GM10266 (cell line): ENCODE measurements around the gene UMPS.
"Not testable (repeated sequence)": the region's sequence is repeated elsewhere in the genome, so short reads cannot be mapped to it uniquely, and the experiment has no call there.

Source experiments
- DNase-seq: peaks from one replicate; pipeline ENCODE4 v3.0.0; 2012; ENCODE audit errors: extremely low spot score
- TF ChIP-seq, protein P1 (sequence below): IDR thresholded peaks from 2 replicates; pipeline ENCODE4 v1.5.1; 2012; ENCODE audit warnings: mild to moderate bottlenecking, low read depth; ENCODE audit not compliant: control insufficient read depth, insufficient read depth; ENCODE audit errors: missing control alignments

The UMPS gene

DNA sequence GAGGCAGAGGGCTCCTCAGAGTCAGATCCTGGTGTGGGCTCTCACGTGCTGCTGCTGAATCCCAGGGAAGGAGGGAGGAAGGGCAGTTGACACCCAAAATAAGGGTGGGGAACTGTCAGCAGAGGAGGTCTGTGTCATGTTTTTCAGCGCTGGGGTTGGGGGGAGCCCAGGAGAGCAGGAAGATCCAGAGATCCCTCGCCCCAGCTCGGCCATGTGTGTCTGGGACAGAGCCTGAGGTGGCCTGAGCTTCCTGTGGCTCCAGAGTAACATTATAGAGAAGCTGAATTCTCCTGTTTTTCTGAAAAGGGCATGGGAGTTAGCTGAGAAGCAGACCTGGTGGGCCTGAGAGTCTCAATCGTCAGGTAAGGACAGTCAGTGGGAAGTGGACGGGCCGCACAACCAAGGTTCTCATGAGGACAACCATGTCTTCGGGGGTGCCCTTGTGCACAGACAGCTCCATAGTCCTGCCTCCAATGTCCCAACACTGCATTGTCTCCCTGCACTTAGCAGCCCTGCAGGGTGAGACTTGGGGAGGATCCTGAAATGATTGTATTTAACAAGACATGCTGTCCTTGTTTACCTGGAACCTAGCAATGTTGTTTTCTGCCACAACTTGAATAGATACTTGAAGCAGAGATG is 18.4 kb downstream of the UMPS start:
- no peak for DNase-seq

DNA sequence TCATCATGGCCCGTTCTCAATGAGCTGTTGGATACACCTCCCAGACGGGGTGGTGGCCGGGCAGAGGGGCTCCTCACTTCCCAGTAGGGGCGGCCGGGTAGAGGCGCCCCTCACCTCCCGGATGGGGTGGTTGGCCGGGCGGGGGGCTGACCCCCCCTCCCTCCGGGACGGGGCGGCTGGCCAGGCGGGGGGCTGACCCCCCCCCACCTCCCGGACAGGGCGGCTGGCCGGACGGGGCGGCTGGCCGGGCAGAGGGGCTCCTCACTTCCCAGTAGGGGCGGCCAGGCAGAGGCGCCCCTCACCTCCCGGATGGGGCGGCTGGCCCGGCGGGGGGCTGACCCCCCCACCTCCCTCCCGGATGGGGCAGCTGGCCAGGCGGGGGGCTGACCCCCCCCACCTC is 19.6 kb downstream of the UMPS start:
- not testable (repeated sequence) for DNase-seq

More for the DNA sequence above, 18.4 kb downstream of the UMPS start:
- TF ChIP-seq, protein P1, sequence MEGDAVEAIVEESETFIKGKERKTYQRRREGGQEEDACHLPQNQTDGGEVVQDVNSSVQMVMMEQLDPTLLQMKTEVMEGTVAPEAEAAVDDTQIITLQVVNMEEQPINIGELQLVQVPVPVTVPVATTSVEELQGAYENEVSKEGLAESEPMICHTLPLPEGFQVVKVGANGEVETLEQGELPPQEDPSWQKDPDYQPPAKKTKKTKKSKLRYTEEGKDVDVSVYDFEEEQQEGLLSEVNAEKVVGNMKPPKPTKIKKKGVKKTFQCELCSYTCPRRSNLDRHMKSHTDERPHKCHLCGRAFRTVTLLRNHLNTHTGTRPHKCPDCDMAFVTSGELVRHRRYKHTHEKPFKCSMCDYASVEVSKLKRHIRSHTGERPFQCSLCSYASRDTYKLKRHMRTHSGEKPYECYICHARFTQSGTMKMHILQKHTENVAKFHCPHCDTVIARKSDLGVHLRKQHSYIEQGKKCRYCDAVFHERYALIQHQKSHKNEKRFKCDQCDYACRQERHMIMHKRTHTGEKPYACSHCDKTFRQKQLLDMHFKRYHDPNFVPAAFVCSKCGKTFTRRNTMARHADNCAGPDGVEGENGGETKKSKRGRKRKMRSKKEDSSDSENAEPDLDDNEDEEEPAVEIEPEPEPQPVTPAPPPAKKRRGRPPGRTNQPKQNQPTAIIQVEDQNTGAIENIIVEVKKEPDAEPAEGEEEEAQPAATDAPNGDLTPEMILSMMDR, result no peak

DNA sequence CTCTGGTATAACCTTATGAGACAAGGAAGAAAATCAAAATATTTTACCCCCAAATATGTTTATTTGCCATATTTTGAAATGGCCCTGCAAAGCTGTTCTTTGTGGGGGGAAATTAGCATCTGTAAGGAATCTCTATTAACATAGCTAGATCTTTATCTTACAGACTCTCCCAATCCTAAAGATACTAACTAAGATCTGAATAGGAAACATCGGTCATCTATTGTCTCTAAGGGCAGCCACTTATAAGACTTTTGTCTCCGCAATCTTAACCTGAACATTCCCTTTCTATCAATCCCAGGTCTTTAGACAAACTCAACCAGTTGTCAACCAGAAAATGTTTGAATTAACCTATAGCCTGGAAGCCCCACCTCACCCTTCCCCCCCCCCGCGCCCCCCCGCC is 21.2 kb downstream of the UMPS start:
- TF ChIP-seq, protein P1, result no peak
- no peak for DNase-seq

DNA sequence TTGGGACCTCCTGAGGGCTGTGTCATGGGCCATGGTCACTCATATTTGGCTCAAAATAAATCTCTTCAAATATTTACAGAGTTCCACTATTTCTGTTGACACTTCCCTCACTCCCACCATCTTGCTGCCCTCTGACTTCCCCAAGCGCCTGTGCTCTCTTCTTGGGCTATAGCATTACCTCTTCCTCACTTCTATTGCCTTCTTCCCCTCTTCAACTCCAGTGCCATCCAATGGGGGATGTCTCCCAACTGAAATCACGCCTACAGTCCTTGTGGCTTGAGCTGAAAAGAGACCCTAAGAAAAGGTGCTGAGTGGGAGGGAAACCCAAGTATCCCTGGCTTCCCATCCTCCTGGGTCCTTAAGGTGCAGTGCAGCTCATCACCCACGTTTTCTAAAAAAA is 21.8 kb downstream of the UMPS start:
- TF ChIP-seq, protein P1, result no peak
- no peak for DNase-seq

DNA sequence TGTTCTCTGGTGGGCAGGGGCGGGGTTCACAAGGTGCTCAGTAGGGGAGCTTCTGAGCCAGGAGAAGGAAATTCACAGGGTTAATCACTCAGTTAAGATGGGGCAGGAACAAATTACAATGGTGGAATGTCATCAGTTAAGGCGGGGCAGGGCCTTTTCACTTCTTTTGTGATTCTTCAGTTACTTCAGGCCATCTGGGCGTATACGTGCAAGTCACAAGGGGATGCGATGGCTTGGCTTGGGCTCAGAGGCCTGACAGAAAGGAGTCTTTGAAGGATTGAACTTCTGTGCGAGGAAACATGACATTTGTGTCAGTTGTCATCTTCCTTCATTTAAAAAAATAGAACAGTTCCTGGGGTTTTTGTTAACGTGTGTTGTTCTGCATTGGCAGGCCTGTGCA is 27.7 kb downstream of the UMPS start:
- not testable (repeated sequence) for DNase-seq

DNA sequence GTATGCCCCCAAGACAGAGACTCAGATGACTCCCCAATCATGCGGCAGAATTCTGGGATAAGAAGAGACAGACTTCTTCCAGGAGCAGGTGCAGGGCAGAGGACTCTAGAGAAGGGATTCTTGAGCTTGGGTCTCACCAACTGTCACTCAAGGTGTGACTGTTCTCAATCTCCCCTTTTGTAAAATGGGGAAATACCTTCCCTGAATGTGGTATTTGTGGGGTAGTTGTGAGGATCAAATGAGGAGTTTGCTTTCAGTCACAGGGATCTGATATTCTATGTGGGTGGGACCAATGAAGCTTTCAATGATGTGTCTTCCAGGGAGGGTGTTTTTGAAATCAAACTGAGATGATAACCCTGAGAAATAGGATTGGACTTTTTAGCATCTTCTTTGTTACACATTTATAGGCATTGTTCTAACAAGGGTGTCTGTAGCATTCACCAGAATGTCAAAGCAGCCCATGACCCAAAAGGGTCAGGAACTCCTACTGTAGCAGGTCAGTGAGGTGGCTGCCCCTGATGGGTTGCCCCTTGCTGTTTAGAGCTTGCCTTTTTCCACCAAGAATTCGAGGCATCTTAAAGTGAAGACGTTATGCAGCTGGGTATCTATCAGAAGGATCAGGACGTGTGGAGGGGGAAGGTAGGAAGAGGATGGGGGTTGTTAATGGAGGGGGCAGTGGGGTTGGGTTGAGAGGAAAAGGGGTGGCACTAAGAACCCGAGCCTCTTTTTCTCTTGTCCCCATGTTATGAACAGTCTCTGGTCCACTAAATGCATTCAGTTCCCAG is 28.8 kb downstream of the UMPS start:
- no peak for DNase-seq
- TF ChIP-seq, protein P1, result no peak

DNA sequence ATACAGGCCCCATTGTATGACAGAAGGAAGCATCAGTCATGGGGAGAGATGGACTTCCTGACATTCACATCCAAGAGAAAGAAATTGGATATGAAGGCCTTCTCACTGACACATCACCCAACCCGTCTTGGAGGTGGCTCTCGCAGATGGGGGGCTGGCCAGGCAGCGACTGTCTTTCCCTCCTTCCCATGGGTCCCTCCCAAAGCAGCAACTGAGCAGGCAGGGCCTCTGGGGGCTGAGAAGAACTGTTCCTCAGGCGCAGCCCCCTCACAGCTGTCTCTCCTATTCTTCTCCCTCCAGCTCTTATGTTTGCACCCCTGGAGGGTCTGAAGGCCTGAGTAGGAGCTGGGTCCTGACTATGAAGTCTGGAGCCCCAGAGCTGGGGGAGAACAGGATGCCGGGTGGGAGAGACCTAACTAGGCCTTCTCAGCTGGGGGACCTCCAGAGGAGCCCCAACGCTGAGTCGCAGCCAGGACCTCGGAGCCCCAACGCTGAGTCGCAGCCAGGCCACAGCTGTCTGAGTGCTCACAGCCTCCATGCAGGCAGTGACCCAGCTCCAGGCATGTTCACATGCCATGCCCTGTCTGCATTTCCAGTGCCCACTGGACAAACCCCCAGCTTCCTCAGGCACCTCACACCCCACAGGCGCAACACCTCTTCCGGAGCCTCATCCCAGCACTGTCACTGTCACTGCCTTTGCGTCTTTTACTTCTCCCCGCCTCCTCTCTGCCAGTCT is 29.6 kb downstream of the UMPS start:
- TF ChIP-seq, protein P1, result no peak
- DNase-seq, result no peak

DNA sequence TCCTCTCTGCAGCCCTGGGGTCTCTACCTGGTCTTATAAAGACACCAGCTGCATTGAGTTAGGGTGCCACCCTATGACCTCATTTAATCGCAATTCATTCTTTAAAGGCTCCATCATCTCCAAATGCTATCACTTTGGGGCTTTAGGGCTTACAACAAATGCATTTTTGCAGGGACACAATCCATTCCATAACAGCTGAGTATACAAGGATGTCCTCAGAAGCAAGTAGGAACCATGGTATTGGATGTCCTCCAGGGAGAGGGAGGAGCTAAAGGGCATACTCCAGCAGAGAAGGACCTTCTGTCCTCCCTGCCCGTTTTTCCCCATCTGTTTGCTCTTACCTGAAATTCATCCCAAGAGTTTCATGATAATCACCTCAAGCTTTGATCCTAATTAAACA is 30.3 kb downstream of the UMPS start:
- DNase-seq, result no peak
- TF ChIP-seq, protein P1, result no peak
